IPS-11a (cell line): ENCODE measurements around the gene CCL13.

Experiments
- H3K4me3 ChIP-seq: one replicate; pipeline ENCODE4 v1.5.1; 2013; ENCODE audit warnings: low read depth, low read length, control low read depth

The CCL13 gene

DNA sequence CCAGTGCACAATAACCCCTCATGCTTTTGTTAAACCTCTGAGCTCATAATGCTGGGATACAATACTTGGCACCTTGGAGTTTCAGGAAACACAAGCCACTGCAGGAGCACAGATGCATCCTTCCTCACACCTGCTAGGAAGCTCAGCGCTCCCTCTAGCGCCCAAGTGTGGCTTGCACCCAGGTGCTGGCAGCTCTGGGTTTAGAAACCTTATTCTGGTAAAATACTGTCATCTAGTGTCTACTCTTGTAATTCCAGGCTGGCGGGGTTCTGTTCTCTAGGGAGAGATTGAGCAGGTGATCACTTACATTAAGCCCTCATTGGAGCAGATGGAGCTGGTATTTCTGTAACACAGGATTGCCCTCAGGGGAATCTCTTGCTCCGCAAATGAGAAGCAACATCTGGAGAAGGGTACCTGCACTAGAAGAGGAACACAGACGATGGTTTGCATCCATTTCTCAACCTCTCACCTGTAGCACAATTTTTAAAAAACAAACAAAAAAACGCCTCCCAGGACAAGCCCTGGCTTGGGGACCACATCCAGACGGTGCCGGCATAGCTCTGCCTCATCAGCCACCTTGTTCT, 5.3 kb downstream of the CCL13 start:
- no peak overlapping the region for H3K4me3 ChIP-seq

DNA sequence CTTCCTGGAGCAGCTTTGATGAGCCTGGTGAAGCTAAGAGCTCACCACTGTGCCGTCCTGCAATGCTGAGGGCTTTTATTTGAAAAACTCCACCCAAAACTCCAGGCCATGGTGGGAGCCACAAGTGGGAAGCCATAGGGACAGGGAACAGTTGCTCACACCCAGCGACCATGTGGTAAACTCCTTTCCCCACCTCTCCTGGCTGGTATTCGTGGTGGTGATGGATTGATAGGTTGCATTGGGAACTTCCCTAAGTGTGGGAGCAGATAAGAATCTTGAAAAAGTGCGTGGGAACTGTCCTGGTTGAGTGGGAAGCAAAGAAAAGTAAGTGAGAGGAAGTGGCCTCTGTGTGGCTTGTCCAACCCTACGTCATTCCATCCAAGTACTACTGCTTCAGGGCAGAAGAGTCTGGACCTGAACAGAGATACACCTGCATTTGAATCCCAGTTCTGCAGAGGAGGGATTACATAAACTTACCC, 6.9 kb downstream of the CCL13 start, which contains the start of gene CCL1:
Gene CCL1 (minus strand): TSS at position 51 of the 479 bp plus-strand sequence. CDS start 72 bp downstream, outside the sequence.
- no peak within 1 kb of the TSS for H3K4me3 ChIP-seq

DNA sequence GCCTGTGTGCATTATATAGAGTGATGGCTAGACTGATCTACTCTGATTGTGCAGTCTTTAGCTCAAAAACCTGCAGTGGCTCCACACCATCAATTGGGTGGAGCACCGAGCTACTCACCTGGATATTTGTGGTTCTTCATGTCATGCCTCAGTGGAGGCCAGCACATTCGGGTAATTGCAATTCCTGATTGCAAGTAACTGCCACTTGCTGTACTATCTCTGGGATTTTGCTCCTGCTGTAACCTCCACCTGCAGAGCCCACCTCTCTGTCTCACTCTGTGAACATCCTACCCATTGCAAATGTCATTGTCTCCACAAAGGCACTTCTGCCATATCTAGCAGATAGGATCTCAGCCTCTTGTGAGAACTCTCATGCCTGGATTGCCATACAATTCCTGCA, 8.5 kb downstream of the CCL13 start:
- H3K4me3 ChIP-seq, result no peak overlapping the region

DNA sequence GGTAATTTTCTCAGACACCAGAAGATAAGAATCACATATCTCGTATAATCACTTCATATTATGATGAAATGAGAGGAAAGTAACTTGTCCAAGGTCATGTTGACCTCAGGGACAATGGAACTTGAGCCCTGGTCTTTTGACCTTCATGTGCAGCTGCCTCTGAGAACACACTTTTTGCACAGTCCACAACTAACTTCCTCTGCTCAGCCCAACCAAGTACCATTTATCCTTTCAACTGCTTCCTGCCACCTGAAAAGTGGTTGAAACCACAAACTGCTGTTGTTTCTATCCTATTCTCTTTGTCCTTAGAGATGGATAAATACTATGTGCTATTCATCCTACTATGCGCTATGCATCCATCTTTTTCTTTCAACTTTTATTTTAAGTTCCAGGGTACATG, 9.1 kb downstream of the CCL13 start:
- no peak overlapping the region for H3K4me3 ChIP-seq

DNA sequence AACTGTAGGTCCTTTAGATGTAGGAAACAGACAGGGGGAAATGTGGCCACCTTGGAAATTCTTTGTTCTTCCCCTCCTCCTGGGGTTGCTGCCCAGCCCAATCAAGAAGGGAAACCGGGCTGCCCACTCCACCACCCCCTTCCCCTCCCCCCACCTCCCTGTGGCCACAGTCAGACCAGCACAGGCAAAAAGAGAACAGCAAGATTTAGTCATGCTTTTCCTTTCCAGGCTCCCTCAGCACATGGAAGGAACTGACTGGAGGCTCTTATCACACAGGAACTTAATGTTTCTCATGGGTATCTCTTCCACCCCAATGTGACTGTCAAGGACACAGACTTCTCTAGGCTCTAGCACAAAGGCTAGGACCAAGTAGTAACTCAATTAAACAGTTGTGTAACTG, 9.7 kb downstream of the CCL13 start:
- H3K4me3 ChIP-seq, result no peak overlapping the region

DNA sequence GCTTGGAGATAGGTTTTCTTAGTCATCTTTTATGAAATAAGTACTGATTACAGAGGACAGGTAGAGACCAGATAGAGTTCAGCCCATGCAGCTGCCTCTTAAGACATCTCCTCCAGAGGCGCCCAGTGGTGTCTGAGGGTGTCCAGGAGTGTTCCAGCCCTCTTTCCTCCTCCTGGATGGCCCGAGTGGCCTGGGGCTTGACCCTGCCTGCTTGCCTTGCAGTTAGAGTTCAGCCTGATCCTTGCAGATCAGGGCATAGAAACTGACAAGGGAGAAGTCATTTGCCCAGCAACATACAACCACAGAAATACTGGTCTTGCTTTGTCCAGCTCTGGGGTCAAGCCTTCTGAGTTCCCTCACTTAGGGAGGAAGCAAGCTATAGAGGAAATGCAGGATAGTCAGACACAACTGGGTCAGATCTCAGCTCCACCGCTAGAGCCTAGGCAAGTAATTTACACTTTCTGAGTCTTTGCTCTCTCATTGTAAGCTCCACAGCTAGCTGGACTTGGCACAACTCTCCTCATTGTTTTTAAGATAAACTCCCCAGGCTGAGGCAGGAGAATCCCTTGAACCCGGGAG, 10.3 kb downstream of the CCL13 start:
- no peak overlapping the region for H3K4me3 ChIP-seq

DNA sequence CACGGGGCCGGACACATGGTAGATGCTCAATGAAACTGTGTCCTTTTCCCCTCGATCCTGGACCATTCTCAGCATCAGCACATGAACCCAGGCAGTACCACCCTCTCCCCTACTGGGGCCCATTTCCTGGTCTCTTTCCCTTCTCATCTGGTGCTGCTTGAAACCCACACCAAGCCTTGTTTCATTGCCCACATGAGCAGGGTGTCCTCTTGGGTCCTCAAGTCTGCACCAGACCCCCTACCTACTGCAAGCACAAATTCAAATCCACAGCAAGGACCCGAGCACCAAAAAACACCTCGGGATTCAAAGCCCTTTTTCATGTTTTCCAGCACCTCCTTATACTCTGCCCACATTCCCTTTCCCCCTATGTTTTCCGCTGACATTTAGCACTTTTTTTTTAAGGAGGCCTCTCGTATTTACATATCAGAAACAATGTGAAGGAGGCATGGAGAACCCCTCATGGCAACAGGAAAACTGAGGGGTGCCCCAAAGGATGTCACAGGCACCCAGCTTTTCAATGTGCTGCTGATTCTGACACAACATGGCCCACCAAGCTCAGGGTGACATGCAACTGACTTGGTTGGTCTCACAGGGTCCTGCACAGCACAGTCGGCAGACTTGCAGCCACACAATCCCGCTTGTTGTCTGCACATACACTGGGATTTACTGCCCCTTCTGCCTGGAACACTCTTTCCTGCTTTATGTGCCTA, 11.4 kb downstream of the CCL13 start:
- no peak overlapping the region for H3K4me3 ChIP-seq

DNA sequence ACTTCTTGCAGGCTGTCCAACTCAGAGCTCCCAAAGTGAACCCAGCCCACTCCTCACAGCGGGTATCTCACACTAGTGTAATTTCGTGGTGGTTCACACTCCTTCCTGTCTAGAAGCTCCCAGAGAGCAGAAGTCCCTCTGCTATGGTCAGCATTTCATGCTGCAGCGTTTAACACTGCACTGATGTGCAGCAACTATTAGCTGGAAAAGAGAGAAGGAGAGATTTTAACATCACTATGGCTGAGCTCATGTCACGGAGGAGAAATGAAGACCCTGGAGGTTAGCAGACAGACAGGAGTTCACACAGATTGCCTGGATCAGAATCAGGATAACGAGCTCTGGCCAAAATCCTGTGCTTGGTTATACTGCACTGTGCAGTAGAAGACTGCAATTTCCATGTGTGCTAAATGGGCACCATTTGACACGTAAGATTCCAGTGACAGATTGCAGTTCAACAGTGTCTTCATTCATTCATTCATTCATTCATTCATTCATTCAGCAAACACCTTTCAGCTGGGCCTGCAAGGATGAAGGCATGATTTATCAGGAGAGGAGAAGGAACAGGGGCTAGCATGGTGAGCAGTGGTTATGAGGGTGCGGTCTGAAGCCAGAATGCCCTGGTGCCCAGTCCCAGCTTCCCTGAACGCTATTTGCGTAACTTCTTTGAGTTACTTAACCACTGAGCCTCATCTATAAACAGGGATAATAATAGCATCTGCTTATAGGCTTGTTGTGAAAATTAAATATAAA, 12.1 kb downstream of the CCL13 start:
- no peak overlapping the region for H3K4me3 ChIP-seq

DNA sequence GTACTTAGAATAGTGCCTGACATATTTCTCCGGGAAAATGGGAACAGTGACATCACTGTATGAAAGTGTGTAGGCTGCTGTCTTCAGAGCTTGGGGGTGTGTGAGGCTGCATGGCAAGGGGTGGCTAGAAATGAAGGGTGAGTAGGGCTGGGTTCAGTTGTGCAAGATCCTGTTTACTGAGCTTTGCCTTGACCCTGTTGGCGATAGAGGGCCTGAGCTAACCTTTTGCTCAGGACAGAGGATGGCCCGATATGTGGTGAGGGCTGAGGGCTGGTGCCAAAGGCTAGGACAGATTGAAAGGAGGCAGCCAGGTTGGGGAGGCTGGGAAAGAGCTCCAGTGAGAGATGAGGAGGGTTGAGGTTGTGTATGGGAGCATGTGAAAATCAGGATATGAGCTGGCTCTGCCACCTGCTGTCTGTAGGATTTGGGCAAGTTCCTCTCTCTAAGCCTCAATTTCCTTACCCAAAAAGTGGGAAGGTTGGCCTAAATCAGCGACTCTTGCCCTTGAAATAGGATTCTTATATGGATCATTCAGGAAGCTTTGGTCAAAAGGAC, 12.7 kb downstream of the CCL13 start:
- H3K4me3 ChIP-seq, result no peak overlapping the region

DNA sequence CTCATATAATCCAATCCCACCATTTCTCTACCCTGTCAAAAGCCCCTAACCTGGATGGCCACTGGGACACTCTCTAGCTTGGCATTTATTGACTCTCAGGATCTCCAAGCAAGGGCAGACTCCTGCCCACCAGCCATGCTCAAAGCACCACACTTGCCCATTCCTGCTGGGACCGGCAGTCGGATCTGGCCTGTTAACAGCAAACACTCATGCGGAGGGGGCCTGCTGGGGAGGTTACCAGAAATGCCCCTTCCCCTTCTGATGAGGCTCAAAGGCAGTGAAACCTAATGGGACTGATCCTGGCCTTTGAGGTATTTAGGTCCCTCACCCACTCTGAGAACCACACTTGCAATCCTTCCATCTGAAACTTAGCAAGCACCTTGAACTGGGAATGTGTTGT, 13.3 kb downstream of the CCL13 start:
- no peak overlapping the region for H3K4me3 ChIP-seq

DNA sequence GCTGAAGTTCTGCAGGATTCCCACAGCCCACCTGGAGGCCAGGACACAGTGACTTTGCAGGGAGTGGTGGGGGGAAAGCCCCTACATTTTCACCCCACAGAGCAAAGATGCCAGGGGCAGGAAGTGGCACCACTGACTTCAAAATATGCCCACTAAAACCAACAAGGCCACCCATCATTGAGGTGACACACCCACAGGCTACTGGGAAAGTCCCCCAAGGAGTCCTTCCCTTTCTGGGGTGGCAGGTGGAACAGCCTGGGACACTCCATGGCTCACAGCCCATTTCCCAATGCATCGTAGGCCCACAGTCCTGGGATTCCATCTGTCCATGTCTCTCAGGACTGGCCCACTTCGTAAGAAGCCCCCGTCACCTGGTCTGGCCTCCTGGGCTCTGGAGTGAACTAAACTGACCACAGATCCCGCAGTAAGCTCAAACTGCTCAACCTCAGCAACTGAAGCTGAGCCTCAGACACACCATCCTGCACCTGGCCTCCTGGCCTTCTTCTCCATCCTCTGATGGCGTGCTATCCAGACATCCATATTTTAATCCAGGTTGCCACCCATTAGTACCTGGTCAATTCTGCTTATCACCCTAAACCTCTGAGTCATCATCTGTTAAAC, 14.2 kb downstream of the CCL13 start:
- H3K4me3 ChIP-seq, result no peak overlapping the region

DNA sequence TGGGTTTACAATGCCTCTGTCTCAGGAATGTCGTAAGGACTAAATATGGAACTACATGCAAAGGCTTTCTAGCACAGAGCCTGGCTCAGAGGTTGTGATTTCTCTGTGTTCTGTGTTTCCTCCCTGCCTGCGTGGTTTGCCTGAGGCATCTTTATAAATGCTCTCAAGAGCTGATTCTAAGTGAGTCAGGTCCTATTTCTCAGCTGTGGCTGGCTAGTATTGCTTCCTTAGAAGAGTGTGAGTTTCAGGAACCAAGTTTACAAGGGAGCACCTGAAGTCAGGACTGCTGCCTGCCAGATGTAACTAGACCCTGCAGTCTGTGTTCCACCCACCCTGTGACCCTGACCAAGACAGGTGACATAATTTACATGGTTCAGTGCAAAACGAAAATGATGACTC, 14.7 kb downstream of the CCL13 start:
- no peak overlapping the region for H3K4me3 ChIP-seq

DNA sequence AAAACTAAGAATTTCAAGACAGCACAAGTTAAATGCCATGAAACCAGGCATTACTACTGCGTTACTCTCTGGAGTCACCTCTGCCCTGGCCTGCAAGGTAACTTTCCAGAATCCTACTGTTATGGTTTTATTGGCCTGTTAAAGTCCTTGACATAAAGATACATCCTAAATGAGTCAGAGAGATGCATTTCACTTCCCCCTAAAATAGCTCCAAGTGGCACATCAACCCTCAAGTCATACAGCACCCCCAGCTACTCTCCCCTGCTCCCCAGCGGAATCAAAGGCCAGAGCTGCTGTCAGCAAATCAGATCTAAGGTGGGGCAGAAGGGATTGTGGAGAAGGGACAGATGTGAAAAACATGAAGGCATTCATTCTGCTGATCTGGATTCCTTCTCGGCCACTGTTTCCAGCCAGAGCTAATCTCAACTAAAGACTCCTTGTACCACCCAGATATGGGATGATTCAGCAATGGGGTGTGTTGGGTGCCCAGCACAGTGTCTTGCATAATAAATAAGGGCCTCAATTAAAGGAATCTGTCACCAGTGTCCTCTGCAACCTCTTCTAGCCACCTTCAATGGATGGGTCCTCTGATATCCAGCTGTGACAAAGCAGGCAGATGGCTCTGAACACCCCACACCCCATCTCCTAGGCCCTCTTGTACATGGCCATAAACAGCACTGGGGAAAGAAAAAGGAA, 15.3 kb downstream of the CCL13 start:
- H3K4me3 ChIP-seq, result no peak overlapping the region

DNA sequence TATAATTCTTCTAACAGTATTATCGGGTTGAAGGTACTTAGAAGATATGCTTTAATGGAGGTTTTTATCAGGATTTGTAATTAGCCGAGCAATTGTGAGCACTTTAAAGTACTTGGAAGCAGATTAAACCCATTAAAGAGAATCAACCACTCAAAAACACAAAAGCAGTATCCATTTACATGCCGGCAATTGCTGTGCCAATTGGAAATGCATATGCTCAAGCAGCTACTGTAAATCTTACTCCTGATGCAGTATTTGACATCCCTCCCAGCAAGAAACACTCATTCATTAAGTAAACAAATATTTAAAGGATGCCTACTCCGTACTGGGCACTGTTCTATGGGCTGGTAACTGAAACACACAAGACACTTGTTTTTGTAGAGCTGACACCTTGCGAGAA, 18.2 kb downstream of the CCL13 start:
- H3K4me3 ChIP-seq, result no peak overlapping the region

DNA sequence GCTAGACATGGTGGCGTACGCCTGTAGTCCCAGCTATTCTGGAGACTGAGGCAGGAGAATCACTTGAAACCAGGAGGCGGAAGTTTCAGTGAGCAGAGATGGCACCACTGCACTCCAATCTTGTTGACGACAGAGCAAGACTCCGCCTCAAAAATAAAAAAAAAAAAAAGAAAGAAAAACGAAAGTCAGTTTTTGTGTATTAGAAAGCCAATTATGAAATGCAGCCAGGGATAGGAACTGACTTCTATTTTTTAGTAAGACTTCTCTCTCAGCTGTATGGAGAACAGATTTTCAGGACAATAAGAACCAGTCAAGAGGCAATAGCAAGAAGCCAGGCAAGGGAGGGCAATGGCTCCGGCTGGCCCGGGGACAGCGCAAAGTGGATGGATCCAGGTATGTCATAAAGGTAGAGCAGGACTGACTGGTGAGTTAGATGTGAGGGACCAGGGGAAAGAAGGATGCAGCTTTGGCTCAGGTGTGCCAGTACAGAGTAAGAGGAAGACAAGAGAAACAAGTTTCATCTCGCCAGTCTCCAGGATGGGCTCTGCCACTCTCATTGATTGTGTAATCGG, 19.2 kb downstream of the CCL13 start:
- no peak overlapping the region for H3K4me3 ChIP-seq

DNA sequence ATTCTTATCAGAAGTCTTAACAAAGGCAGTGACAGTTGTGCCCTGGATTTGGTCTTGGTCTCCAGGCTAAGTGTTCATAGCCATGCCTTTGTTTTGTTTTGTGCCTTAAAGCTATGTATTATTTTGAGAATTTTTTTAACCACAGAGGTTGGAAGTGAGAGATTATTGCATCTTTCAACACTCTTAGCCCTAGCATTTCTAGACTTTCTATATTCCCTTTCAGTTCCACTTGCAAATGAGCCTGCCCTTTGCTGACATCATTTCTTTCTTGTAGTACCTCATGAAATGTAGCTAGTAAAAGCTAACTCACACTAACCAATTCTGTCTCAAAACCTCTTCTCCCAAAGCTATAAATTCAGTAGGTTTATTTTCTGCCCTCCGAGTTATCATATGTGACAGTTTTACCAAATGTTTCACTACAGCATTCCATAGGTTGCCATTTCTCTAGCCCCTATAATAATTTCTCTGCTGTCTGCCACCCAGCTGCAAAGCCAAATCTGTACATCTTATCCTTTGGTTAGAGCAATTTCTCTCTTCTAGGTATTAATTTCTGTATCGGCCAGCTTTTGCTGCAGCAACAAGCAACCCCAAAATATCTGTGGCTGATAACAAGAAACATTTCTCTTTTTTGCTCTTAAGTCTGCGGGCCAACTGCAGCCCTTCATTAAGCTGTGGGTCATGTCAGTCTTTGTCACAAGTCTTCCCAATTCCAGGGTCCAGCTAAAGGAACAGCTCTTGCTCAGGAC, 21.0 kb downstream of the CCL13 start:
- no peak overlapping the region for H3K4me3 ChIP-seq

DNA sequence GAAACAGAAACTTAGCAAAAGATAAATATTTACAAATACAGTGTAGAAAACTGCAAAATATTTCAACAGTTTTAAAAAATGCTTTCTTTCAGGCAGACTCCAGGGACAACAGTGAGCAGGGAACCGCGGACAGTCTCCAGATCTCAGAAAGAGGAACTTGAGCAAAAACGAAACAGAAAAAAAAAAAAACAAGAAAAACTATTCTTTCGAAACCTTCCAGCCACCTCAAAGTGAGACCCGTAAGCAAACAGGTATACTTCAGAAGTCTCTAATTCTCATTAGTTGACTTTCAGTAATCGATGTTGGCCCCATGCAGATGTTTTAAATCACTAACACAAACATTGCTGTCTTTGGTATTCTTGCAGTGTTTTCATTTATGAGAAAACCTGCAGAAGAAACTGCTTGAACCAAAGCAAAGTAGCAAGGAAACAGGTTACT, 22.4 kb downstream of the CCL13 start:
- no peak overlapping the region for H3K4me3 ChIP-seq

DNA sequence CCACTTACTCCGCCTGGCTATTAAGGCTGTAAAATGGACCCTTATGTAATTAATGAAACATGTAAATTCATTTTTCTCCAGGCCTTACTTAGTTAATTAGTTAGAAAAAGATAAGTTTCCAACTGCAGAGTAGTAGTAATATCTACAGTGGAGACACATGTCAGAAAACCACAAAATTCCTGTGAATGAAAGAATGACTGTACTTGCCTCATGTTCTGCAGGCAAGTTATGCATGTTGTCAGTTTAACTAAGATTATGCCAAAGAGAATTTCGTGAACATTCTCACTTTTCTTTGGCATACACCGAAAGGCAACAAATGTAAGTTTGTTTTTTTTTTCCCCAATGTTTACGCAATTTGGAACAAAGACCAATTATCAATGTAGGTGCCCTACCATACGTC, 23.6 kb downstream of the CCL13 start:
- no peak overlapping the region for H3K4me3 ChIP-seq

DNA sequence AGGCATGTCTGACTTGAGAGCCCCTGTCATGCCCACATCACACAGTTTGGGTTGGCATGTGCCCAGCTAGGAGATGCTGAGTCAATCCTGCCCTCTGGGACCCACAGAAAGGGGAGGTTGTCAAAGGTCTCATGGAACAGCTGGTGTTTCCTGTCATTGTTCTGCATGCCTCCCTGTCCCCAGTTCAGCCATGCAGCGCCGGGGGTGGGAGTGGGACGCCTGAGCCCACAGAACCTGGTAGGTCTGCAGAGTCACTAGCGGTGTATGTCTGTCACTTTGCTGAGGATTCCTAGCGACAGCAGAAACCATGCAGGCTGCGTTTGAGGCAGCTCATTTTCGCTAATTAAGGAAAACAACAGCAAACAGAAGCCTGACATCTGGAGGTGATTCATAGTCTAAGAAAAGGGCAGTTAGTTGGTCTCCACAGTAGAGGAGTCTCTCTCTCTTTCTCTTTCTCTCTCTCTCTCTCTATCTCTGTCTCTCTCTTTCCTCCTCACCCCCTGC, 26.4 kb downstream of the CCL13 start:
- no peak overlapping the region for H3K4me3 ChIP-seq
